Activated B cell treated with CpG ODN at 0.5 μM for 24 hours (primary cell): ENCODE measurements around the gene MYO7A. TPM values are rescaled to one million over a fixed set of nuclear protein-coding genes. Genes with fewer than 3 reads are reported as not detected.

Experiments
- ATAC-seq: fragments of 200-7000 bp; cut with Tn5 transposase; one replicate; pipeline ENCODE4 v1.10.0; 2021; ENCODE audit warnings: low read depth, mild to moderate bottlenecking, moderate library complexity
- CTCF ChIA-PET: fragments of 350-600 bp; sonication (Branson Sonifier 250); formaldehyde crosslinking; loops from one replicate; lab custom pipeline; 2021; ENCODE audit warnings: antibody characterized with exemption; lab: Charles Lee
- POLR2A ChIA-PET: fragments of 350-600 bp; sonication (Branson Sonifier 250); formaldehyde crosslinking; loops from one replicate; lab custom pipeline; 2021; ENCODE audit warnings: antibody characterized with exemption; lab: Charles Lee
- DNase-seq: peaks from one replicate; pipeline ENCODE4 v3.0.0; 2022
- H3K27ac Mint-ChIP-seq: one replicate; pipeline ENCODE4 v1.8.0; 2020; ENCODE audit warnings: mixed read lengths
- H3K27me3 Mint-ChIP-seq: one replicate; pipeline ENCODE4 v1.8.0; 2021; ENCODE audit warnings: mixed read lengths
- H3K36me3 Mint-ChIP-seq: one replicate; pipeline ENCODE4 v1.8.0; 2021; ENCODE audit warnings: low read depth, mixed read lengths
- H3K4me1 Mint-ChIP-seq: one replicate; pipeline ENCODE4 v1.8.0; 2021; ENCODE audit warnings: mixed read lengths
- H3K4me3 Mint-ChIP-seq: one replicate; pipeline ENCODE4 v1.8.0; 2020; ENCODE audit warnings: mild to moderate bottlenecking, mixed read lengths
- H3K9me3 Mint-ChIP-seq: one replicate; pipeline ENCODE4 v1.8.0; 2020; ENCODE audit warnings: mixed read lengths
- intact Hi-C: fragments of 100-400 bp; cut with micrococcal nuclease; formaldehyde crosslinking; loops from one replicate; pipeline ENCODE4 v1.15.1; 2024
- total RNA-seq: library from RNA; stranded (reverse); gene quantifications from 2 replicates; pipeline ENCODE4 v1.2.3, GENCODE V29; 2022
- TF ChIP-seq, protein P1 (sequence below): fragments of 200-600 bp; IDR thresholded peaks from one replicate; pipeline ENCODE4 v1.8.0; 2022; ENCODE audit warnings: antibody characterized with exemption, mild to moderate bottlenecking

Gene MYO7A
- total RNA-seq, 1 donor from 2014 or later = 5.4 TPM

DNA sequence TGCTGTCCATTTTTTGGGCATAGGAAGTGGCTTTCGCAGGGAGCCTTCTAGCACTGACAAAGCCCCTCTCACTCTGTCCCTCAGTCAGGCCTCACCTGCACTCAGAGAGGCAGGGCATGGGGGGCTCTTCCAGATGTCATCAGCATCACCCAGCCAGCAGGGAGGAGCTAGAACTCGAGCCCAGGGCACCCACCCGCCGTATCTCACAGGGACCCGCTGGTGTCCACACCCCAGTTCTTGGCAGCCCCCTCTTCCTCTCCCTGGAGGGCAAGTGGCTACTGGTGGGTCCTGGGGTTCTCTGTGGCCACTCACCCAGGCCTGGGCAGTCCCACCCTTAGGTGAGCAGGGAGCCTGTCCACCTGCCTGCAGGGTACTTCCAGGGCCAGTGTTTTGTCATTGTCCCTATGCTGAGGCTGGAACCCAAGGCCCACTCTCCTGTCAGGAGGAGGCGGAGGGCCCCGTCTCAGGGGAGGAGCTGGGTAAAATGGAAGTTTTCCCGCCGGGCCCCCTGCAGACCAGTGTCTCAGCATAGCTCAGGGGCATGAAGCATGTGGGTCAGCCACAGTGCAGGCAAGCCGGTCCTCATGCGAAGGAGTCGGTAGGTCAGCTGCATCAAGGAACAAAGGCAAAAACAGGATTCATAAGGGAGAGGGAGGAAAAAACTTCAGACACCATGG is 21.8 kb downstream of the MYO7A start:
- H3K27ac Mint-ChIP-seq = no peak overlapping the region
- TF ChIP-seq, protein P1, sequence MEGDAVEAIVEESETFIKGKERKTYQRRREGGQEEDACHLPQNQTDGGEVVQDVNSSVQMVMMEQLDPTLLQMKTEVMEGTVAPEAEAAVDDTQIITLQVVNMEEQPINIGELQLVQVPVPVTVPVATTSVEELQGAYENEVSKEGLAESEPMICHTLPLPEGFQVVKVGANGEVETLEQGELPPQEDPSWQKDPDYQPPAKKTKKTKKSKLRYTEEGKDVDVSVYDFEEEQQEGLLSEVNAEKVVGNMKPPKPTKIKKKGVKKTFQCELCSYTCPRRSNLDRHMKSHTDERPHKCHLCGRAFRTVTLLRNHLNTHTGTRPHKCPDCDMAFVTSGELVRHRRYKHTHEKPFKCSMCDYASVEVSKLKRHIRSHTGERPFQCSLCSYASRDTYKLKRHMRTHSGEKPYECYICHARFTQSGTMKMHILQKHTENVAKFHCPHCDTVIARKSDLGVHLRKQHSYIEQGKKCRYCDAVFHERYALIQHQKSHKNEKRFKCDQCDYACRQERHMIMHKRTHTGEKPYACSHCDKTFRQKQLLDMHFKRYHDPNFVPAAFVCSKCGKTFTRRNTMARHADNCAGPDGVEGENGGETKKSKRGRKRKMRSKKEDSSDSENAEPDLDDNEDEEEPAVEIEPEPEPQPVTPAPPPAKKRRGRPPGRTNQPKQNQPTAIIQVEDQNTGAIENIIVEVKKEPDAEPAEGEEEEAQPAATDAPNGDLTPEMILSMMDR = no peak
- ChIA-PET CTCF (no interaction called here), POLR2A (no interaction called here)
- peaks cover 13% of the 10 kb centered on the region for H3K27me3 Mint-ChIP-seq
- ATAC-seq = no peak
- intact Hi-C loops = no loop called here
- H3K36me3 Mint-ChIP-seq = no peaks in the 10 kb centered on the region
- peaks cover 17% of the 10 kb centered on the region for H3K4me1 Mint-ChIP-seq
- H3K9me3 Mint-ChIP-seq = no peaks in the 10 kb centered on the region
- no peak overlapping the region for H3K4me3 Mint-ChIP-seq
- no peak for DNase-seq

DNA sequence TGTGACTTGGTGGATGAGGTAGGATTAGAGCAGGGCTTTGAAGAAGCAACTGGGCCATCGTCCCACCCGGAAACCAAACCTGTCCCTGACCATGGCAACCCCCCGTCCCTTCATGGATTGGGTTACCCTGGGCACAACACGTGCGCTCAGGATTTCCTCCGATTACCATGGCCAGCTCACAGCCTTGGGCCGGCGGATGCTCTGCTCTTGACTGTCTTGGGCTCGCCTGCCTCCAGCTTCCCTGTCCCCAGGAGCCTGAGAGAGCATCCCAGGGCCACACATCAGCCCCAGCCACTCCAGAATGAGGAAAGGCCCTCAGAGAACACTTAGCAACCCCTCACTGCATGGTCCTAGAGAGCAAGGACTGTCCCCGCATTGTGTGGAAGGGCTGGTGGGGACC is 22.8 kb downstream of the MYO7A start:
- CTCF ChIA-PET = no interaction called here
- no peaks in the 10 kb centered on the region for H3K9me3 Mint-ChIP-seq
- POLR2A ChIA-PET = no interaction called here
- no peaks in the 10 kb centered on the region for H3K36me3 Mint-ChIP-seq
- H3K4me1 Mint-ChIP-seq = peaks cover 17% of the 10 kb centered on the region
- intact Hi-C loops = no loop called here
- H3K4me3 Mint-ChIP-seq = no peak overlapping the region
- TF ChIP-seq, protein P1 = no peak
- ATAC-seq (no peak), DNase-seq (no peak)
- no peak overlapping the region for H3K27ac Mint-ChIP-seq
- peaks cover 13% of the 10 kb centered on the region for H3K27me3 Mint-ChIP-seq

DNA sequence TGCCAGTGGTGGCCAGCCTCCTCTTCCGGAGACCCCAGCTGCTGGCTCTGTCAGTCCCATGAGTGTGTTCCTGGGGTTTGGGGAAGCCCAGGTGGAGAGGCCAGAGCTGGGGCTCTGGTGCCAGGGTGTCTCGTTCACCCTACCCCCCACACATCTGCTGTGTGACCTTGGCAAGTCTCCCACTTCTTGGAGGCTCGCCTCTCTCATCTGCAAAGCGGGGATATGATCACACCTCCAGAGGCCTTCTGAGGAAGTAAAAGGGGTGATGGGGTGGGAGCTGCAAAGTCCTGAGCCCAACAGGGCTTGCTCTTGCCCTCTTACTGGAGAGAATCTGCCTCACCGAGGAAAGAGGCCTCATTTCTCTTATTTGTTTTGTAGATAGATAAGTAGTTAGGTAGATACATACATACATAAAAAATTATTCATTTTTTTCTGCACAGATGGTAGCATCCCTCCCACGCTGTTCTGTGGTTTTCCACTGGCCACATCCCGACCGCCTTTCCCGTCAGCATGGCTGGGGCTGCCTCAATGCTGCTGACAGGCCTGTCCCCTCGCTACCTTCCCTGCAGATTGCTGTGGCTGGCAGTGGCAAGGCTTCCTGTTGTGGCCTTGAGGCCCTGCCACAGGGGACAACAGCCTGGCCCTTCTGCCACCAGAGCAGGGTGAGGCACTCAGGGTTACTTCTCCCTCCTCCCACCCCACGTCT is 23.9 kb downstream of the MYO7A start:
- ChIA-PET POLR2A (no interaction called here), CTCF (no interaction called here)
- no peaks in the 10 kb centered on the region for H3K9me3 Mint-ChIP-seq
- intact Hi-C loops = no loop called here
- no peak for ATAC-seq
- no peak overlapping the region for H3K27ac Mint-ChIP-seq
- DNase-seq = no peak
- TF ChIP-seq, protein P1 = no peak
- H3K27me3 Mint-ChIP-seq = peaks cover 13% of the 10 kb centered on the region
- no peaks in the 10 kb centered on the region for H3K36me3 Mint-ChIP-seq
- H3K4me3 Mint-ChIP-seq = no peak overlapping the region
- H3K4me1 Mint-ChIP-seq = peaks cover 17% of the 10 kb centered on the region

DNA sequence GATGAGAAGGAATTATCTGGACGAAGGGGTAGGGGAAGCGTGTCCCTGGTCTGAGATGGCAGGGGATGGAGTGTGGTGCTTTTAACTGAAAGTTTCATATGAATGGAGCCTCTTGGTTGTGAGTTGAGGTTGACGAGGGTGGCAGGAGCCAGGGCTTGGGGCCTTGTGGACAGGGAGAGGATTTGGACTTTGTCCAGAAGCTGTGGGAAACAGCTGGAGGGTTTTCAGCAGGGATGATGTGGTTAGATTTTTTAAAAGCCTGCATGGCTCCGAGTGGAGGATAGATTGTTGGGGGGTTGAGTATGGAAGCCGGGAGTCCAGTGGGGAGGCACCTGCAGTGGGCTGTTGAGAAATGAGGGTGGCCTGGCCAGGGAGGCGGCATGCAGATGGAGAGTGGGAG is 24.8 kb downstream of the MYO7A start:
- no peak overlapping the region for H3K4me3 Mint-ChIP-seq
- TF ChIP-seq, protein P1 = no peak
- POLR2A ChIA-PET = no interaction called here
- no peaks in the 10 kb centered on the region for H3K36me3 Mint-ChIP-seq
- CTCF ChIA-PET = no interaction called here
- intact Hi-C loops = no loop called here
- no peaks in the 10 kb centered on the region for H3K9me3 Mint-ChIP-seq
- H3K27me3 Mint-ChIP-seq = peaks cover 11% of the 10 kb centered on the region
- no peak overlapping the region for H3K27ac Mint-ChIP-seq
- peaks cover 14% of the 10 kb centered on the region for H3K4me1 Mint-ChIP-seq
- ATAC-seq (no peak), DNase-seq (no peak)

DNA sequence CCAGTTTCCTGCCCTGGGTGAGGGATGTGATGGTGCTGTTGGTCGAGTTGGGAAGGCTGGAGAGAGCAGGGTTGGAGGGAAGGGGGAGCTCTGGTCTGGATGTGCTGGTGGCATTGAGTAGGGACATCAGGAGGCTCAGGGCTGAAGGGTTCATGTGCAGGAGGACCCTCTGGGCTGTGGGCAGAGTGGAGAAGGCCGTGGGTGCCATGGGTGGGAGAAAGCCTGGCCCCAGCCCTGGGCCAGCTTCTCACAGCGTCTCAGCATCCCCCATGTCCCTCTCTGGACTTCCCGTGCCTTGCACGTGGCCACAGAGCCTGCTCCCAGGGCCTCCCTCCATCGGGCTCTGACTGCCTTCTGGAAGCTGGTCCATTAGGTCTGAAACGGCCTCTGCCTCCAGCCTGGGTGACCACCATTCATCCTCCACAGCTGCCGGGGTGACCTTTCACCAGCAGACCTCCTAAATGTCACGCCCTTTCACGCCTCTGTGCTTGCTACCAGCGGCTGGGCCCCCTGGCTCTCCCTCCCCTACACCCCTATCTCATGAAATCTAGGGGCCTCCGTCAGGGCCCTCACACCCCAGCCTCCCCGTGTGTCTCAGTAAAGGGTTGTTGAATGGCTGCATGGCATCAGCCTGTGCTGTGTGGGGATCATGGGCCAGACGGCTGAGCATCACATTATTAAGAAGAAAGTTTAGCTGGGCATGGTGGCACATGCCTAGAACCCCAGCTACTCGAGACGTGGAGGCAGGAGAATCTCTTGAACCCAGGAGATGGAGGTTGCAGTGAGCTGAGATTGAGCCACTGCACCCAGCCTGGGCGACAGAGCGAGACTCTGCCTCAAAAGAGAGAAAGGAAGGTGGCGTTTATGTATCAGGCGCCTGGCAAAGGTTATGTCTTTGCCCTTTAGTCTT is 25.5 kb downstream of the MYO7A start:
- POLR2A ChIA-PET = no interaction called here

More for the DNA sequence above, 25.5 kb downstream of the MYO7A start:
- H3K4me3 Mint-ChIP-seq = no peak overlapping the region
- TF ChIP-seq, protein P1 = no peak
- H3K4me1 Mint-ChIP-seq = peaks cover 9% of the 10 kb centered on the region
- intact Hi-C loops = no loop called here
- CTCF ChIA-PET = no interaction called here
- no peaks in the 10 kb centered on the region for H3K9me3 Mint-ChIP-seq
- no peak overlapping the region for H3K27ac Mint-ChIP-seq
- H3K27me3 Mint-ChIP-seq = peaks cover 11% of the 10 kb centered on the region
- ATAC-seq = no peak
- H3K36me3 Mint-ChIP-seq = no peaks in the 10 kb centered on the region
- DNase-seq = no peak
